OCI-LY1 (cell line): ENCODE results near the gene BAIAP2.

Source experiments
- H2AFZ ChIP-seq: fragments of 200-600 bp; sonication (generic), shearing (Covaris generic); 2 replicates; pipeline ENCODE4 v1.6.0; 2014; ENCODE audit warnings: antibody characterized with exemption, mild to moderate bottlenecking, low read length
- H3F3A ChIP-seq: fragments of 200-600 bp; sonication (generic), shearing (Covaris generic); 2 replicates; pipeline ENCODE4 v1.6.0; 2014; ENCODE audit warnings: mild to moderate bottlenecking, antibody characterized with exemption, low read length, moderate library complexity; ENCODE audit not compliant: insufficient read depth
- H3K27ac ChIP-seq: fragments of 200-600 bp; sonication (generic); 2 replicates; pipeline ENCODE4 v1.5.1; 2014; ENCODE audit warnings: low read length, mixed run types, mild to moderate bottlenecking, low read depth; ENCODE audit not compliant: poor library complexity, severe bottlenecking
- H3K27me3 ChIP-seq: fragments of 200-600 bp; sonication (generic); 2 replicates; pipeline ENCODE4 v1.6.0; 2014; ENCODE audit warnings: antibody characterized with exemption, mild to moderate bottlenecking, low read length, moderate library complexity; ENCODE audit not compliant: insufficient read depth
- H3K36me3 ChIP-seq: fragments of 200-600 bp; sonication (generic); 2 replicates; pipeline ENCODE4 v1.6.1; 2014; ENCODE audit warnings: mild to moderate bottlenecking, antibody characterized with exemption, low read length, moderate library complexity, mixed read lengths; ENCODE audit not compliant: insufficient read depth
- H3K4me1 ChIP-seq: fragments of 200-600 bp; sonication (generic); 2 replicates; pipeline ENCODE4 v1.5.1; 2014; ENCODE audit warnings: mild to moderate bottlenecking, low read length, moderate library complexity; ENCODE audit not compliant: insufficient read depth, severe bottlenecking
- H3K4me2 ChIP-seq: fragments of 200-600 bp; sonication (generic), shearing (Covaris generic); 2 replicates; pipeline ENCODE4 v1.6.1; 2014; ENCODE audit warnings: low read length
- H3K4me3 ChIP-seq: fragments of 200-600 bp; sonication (generic); 2 replicates; pipeline ENCODE4 v1.5.1; 2014; ENCODE audit warnings: low read length, low read depth, mild to moderate bottlenecking, mixed read lengths; ENCODE audit not compliant: poor library complexity, severe bottlenecking
- H3K79me2 ChIP-seq: fragments of 200-600 bp; shearing (Covaris generic); 2 replicates; pipeline ENCODE4 v1.6.1; 2016; ENCODE audit warnings: mixed run types, low read length, mixed read lengths; ENCODE audit not compliant: insufficient read depth
- H3K9ac ChIP-seq: fragments of 200-600 bp; sonication (generic), shearing (Covaris generic); 2 replicates; pipeline ENCODE4 v1.6.1; 2014; ENCODE audit warnings: mild to moderate bottlenecking, low read length, mixed read lengths
- H3K9me2 ChIP-seq: fragments of 200-600 bp; sonication (generic), shearing (Covaris generic); 2 replicates; pipeline ENCODE4 v1.6.1; 2014; ENCODE audit warnings: low read depth, mild to moderate bottlenecking, low read length, mixed read lengths
- H3K9me3 ChIP-seq: fragments of 200-600 bp; shearing (Covaris generic); 2 replicates; pipeline ENCODE4 v1.6.1; 2014; ENCODE audit warnings: low read length, mixed read lengths
- H4K20me1 ChIP-seq: fragments of 200-600 bp; sonication (generic), shearing (Covaris generic); 2 replicates; pipeline ENCODE4 v1.6.0; 2016; ENCODE audit warnings: mild to moderate bottlenecking, low read length; ENCODE audit not compliant: insufficient read depth
- CTCF ChIP-seq: fragments of 200-600 bp; sonication (generic), shearing (Covaris generic); IDR thresholded peaks from 2 replicates; pipeline ENCODE4 v1.5.1; 2017; ENCODE audit warnings: mild to moderate bottlenecking, antibody characterized with exemption, low read length, moderate library complexity, mixed read lengths
- EZH2 ChIP-seq: fragments of 200-600 bp; sonication (generic), shearing (Covaris generic); IDR thresholded peaks from 2 replicates; pipeline ENCODE4 v1.8.0; 2017; ENCODE audit warnings: borderline replicate concordance, mixed run types, mild to moderate bottlenecking, antibody characterized with exemption, low read length, moderate library complexity, mixed read lengths

BAIAP2 gene

GRCh38 chr17:81090361-81091136 is 55.6 kb downstream of the BAIAP2 start:
- H3K4me1 ChIP-seq, result no peaks in the 10 kb centered on the region
- H3F3A ChIP-seq, result no peaks in the 10 kb centered on the region
- H3K4me2 ChIP-seq, result no peak overlapping the region
- H3K9me2 ChIP-seq, result no peaks in the 10 kb centered on the region
- H3K9ac ChIP-seq, result no peak overlapping the region
- peaks cover 9% of the 10 kb centered on the region for H3K27me3 ChIP-seq
- no peak overlapping the region for H3K27ac ChIP-seq
- TF ChIP-seq EZH2, result no peak
- no peak for TF ChIP-seq CTCF
- H3K36me3 ChIP-seq, result no peaks in the 10 kb centered on the region
- no peaks in the 10 kb centered on the region for H3K79me2 ChIP-seq
- H3K4me3 ChIP-seq, result no peak overlapping the region
- H3K9me3 ChIP-seq, result no peaks in the 10 kb centered on the region
- H2AFZ ChIP-seq, result no peak overlapping the region
- no peaks in the 10 kb centered on the region for H4K20me1 ChIP-seq

- H3K4me3 ChIP-seq, result no peak overlapping the region
- no peaks in the 10 kb centered on the region for H3K9me2 ChIP-seq
- no peak overlapping the region for H3K27ac ChIP-seq
- peaks cover 9% of the 10 kb centered on the region for H3K27me3 ChIP-seq
- H3K9ac ChIP-seq, result no peak overlapping the region
- TF ChIP-seq EZH2 (no peak), CTCF (no peak)
- no peaks in the 10 kb centered on the region for H3K4me1 ChIP-seq
- H3K36me3 ChIP-seq, result no peaks in the 10 kb centered on the region
- no peaks in the 10 kb centered on the region for H4K20me1 ChIP-seq
- no peak overlapping the region for H2AFZ ChIP-seq
- no peaks in the 10 kb centered on the region for H3K9me3 ChIP-seq
- no peak overlapping the region for H3K4me2 ChIP-seq
- H3F3A ChIP-seq, result no peaks in the 10 kb centered on the region
- no peaks in the 10 kb centered on the region for H3K79me2 ChIP-seq
Measured at GRCh38 chr17:81091154-81091553, 56.2 kb downstream of the BAIAP2 start.

- no peaks in the 10 kb centered on the region for H3K4me1 ChIP-seq
- H3K36me3 ChIP-seq, result no peaks in the 10 kb centered on the region
- H3K4me2 ChIP-seq, result no peak overlapping the region
- TF ChIP-seq EZH2, result no peak
- no peak overlapping the region for H3K4me3 ChIP-seq
- H3K27ac ChIP-seq, result no peak overlapping the region
- H3K79me2 ChIP-seq, result no peaks in the 10 kb centered on the region
- H4K20me1 ChIP-seq, result no peaks in the 10 kb centered on the region
- H3F3A ChIP-seq, result no peaks in the 10 kb centered on the region
- H3K9me2 ChIP-seq, result no peaks in the 10 kb centered on the region
- no peak overlapping the region for H3K9ac ChIP-seq
- H2AFZ ChIP-seq, result no peak overlapping the region
- peaks cover 15% of the 10 kb centered on the region for H3K27me3 ChIP-seq
- H3K9me3 ChIP-seq, result no peaks in the 10 kb centered on the region
Measured at GRCh38 chr17:81091774-81092517, 57.0 kb downstream of the BAIAP2 start.
